GM23248 (cell line): ENCODE measurements around the gene ADGRL3.

Experiments
- EZH2 ChIP-seq: fragments of 200-600 bp; sonication (generic); IDR thresholded peaks from 2 replicates; pipeline ENCODE4 v1.6.1; 2018; ENCODE audit warnings: antibody characterized with exemption, mild to moderate bottlenecking; ENCODE audit not compliant: insufficient read depth, poor library complexity, severe bottlenecking
- EZH2phosphoT487 ChIP-seq: fragments of 200-600 bp; sonication (generic); IDR thresholded peaks from 2 replicates; pipeline ENCODE4 v1.6.1; 2018; ENCODE audit warnings: antibody characterized with exemption, moderate library complexity, mild to moderate bottlenecking, low read depth; ENCODE audit not compliant: insufficient read depth

- TF ChIP-seq EZH2 (no peak), EZH2phosphoT487 (no peak)
Measured at GRCh38 chr4:61579786-61580185, 379.7 kb downstream of the ADGRL3 start.
